ENCODE data around the gene RXRG. TPM values are rescaled to one million over a fixed set of nuclear protein-coding genes. Genes with fewer than 3 reads are reported as not detected.

The RXRG gene
- total and polyA plus RNA-seq, 2 experiments from 2014 or later = 285 to 296 TPM

DNA sequence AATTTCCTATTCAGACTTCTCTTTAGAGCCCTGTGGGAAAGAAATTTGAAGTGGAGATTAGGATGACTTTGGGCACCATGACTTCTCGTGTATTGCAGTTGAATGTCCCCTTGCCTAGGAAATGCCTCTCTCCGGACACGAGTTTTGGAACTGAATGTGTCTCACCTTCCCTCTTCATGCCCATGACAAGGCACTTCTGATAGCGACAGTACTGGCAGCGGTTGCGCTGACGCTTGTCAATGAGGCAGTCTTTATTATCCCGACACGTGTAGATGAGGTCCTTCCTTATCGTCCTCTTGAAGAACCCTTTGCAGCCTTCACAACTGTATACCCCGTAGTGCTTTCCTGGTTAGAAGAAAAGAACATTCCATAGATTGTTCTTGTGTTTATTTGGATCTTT is 28.1 kb downstream of the RXRG start:
- H3K4me1 ChIP-seq (ENCODE audit: low read depth) = peaks cover 48% of the 10 kb centered on the region
- peak in 1 of 2 donors; percentile 54 for DNase-seq (ENCODE audit: low read depth in 1 of 2, low spot score in 1 of 2)
- peak overlapping the region; percentile 6 for H3K27ac ChIP-seq
- H3K4me3 ChIP-seq = no peak overlapping the region
- no peaks in the 10 kb centered on the region for H3K9me3 ChIP-seq (ENCODE audit: low read depth)
- H3K27me3 ChIP-seq = no peaks in the 10 kb centered on the region
- TF ChIP-seq, protein P1, sequence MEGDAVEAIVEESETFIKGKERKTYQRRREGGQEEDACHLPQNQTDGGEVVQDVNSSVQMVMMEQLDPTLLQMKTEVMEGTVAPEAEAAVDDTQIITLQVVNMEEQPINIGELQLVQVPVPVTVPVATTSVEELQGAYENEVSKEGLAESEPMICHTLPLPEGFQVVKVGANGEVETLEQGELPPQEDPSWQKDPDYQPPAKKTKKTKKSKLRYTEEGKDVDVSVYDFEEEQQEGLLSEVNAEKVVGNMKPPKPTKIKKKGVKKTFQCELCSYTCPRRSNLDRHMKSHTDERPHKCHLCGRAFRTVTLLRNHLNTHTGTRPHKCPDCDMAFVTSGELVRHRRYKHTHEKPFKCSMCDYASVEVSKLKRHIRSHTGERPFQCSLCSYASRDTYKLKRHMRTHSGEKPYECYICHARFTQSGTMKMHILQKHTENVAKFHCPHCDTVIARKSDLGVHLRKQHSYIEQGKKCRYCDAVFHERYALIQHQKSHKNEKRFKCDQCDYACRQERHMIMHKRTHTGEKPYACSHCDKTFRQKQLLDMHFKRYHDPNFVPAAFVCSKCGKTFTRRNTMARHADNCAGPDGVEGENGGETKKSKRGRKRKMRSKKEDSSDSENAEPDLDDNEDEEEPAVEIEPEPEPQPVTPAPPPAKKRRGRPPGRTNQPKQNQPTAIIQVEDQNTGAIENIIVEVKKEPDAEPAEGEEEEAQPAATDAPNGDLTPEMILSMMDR (IDR thresholded peaks at IDR 0.05; ENCODE audit: low read depth, low read length) = no peak
- peaks cover 25% of the 10 kb centered on the region for H3K36me3 ChIP-seq

DNA sequence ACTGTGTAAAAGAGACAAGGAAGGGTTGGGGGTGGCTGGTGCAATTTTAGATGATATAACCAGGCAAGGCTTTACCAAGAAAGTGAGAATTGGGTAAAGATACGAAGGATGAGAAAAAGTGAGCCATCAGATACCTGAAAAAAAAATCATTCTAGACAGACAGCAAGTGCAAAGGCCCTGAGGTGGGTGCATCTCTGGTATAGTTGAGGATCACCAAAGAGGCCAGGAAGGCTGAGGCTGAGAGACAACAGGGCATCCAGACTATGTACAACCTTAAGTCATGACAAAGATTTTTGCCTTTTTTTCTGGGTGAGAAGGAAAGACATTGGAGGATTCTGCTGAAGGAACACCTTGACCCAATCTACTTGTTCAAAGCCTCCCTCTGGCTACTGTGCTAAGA is 29.9 kb downstream of the RXRG start:
- Histone ChIP-seq H3K27ac (no peak overlapping the region), H3K9me3 (ENCODE audit: low read depth) (no peaks in the 10 kb centered on the region), H3K27me3 (no peaks in the 10 kb centered on the region), H3K4me1 (ENCODE audit: low read depth) (peaks cover 65% of the 10 kb centered on the region), H3K4me3 (no peak overlapping the region), H3K36me3 (peaks cover 25% of the 10 kb centered on the region)
- TF ChIP-seq, protein P1 (IDR thresholded peaks at IDR 0.05; ENCODE audit: low read depth, low read length) = no peak
- DNase-seq (ENCODE audit: low read depth in 1 of 2, low spot score in 1 of 2) = no peak

- Histone ChIP-seq H3K4me1 (ENCODE audit: low read depth) (peaks cover 62% of the 10 kb centered on the region), H3K27me3 (no peaks in the 10 kb centered on the region), H3K36me3 (peaks cover 24% of the 10 kb centered on the region), H3K4me3 (no peak overlapping the region), H3K9me3 (ENCODE audit: low read depth) (no peaks in the 10 kb centered on the region), H3K27ac (no peak overlapping the region)
- no peak for DNase-seq (ENCODE audit: low read depth in 1 of 2, low spot score in 1 of 2)
- TF ChIP-seq, protein P1 (IDR thresholded peaks at IDR 0.05; ENCODE audit: low read depth, low read length) = no peak
These were observed 30.3 kb downstream of the RXRG start for GRCh38 chr1:165414620-165415019.

DNA sequence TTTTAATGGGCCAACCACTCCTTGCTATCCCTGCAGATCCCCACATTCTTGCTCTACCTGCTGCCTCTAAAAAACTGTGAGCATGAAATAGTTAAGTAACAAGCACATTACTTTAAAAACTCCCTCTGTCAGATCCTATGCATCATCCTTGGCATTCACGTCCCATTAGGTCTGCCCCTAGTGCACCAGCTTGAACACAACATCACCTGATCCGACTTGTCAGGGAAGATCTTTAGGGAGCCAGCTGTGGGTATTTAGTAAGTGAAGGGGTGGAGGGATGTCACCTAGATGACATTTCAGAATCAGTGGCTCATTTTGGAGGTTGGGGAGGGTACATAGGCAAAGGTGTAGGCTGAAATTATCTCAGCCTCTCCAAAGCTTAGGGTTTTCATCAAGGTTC is 33.5 kb downstream of the RXRG start:
- DNase-seq (ENCODE audit: low read depth in 1 of 2, low spot score in 1 of 2) = no peak
- Histone ChIP-seq H3K36me3 (peaks cover 22% of the 10 kb centered on the region), H3K27ac (peak overlapping the region; percentile 29)

DNA sequence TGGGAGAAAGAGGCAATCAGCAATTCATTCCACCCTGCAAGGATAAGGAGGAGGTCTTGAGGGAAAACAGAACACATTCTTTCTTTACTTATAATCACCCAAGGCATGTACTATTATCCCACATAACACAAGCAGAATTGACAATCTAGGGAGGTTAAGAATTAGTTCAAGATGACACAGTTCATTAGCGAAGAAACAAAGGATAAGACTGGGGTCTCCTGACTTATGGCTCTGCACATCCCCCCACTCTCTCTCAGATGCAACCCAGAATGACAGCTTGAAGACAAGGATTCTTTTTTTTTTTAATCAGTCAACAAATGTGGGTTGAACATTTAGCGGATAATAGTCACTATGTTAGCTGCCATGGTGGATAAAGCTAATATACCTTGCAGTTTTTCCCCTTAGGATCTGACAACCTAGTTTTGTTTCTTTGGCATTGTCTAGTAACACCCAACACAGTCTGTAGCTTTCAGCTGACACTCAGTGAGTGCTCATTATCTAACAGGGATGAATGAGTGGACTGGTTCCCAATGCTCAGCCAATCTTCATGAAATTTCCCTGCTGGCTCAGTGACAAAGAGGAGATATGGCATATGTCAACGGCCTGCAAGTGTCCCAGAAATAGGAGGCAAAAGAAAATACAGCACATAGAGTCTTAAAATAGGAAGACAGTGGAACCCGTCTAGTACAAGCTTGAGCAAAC is 35.1 kb downstream of the RXRG start:
- TF ChIP-seq, protein P1 (IDR thresholded peaks at IDR 0.05; ENCODE audit: low read depth, low read length) = no peak
- peaks cover 51% of the 10 kb centered on the region for H3K4me1 ChIP-seq (ENCODE audit: low read depth)
- H3K27me3 ChIP-seq = no peaks in the 10 kb centered on the region
- DNase-seq (ENCODE audit: low read depth in 1 of 2, low spot score in 1 of 2) = peak in 1 of 2 donors; percentile 86
- no peak overlapping the region for H3K4me3 ChIP-seq
- peaks cover 27% of the 10 kb centered on the region for H3K36me3 ChIP-seq
- H3K9me3 ChIP-seq (ENCODE audit: low read depth) = no peaks in the 10 kb centered on the region
- H3K27ac ChIP-seq = peak overlapping the region; percentile 29

More for the DNA sequence above, 33.5 kb downstream of the RXRG start:
- H3K4me1 ChIP-seq (ENCODE audit: low read depth) = peaks cover 60% of the 10 kb centered on the region
- no peaks in the 10 kb centered on the region for H3K27me3 ChIP-seq
- TF ChIP-seq, protein P1 (IDR thresholded peaks at IDR 0.05; ENCODE audit: low read depth, low read length) = no peak
- no peaks in the 10 kb centered on the region for H3K9me3 ChIP-seq (ENCODE audit: low read depth)
- H3K4me3 ChIP-seq = no peak overlapping the region

Measured in cardiac muscle cell (in vitro differentiated cells and primary cell).